GM12878 (cell line): ENCODE data around the gene UNC5B. TPM values are rescaled to one million over a fixed set of nuclear protein-coding genes. Genes with fewer than 3 reads are reported as not detected.

Experiments used
- ATAC-seq: fragments of 200-7000 bp; cut with Tn5 transposase; 3 replicates; pipeline ENCODE4 v1.9.1; 2020; ENCODE audit warnings: mild to moderate bottlenecking, moderate library complexity
- BruUV-seq: library from RNA; stranded (reverse); fragments of 400-500 nt; replicated peaks from 2 replicates; lab custom pipeline; 2021; lab: Mats Ljungman, UMichigan
- CTCF ChIA-PET: fragments of 300-600 bp; sonication (Branson Sonifier 250); formaldehyde crosslinking; extraction: SDS; loops from one replicate; lab custom pipeline; 2021; ENCODE audit warnings: inconsistent platforms; lab: Yijun Ruan, JAX
- POLR2A ChIA-PET: fragments of 350-600 bp; formaldehyde crosslinking; extraction: SDS; loops from one replicate; lab custom pipeline; 2021; ENCODE audit warnings: inconsistent platforms; lab: Charles Lee
- RAD21 ChIA-PET: fragments of 300-600 bp; sonication (Branson Sonifier 250); formaldehyde crosslinking; loops from one replicate; lab custom pipeline; 2023; ENCODE audit warnings: antibody characterized with exemption; ENCODE audit not compliant: unreplicated experiment; lab: Charles Lee
- SMC1A ChIA-PET: fragments of 300-600 bp; sonication (Branson Sonifier 250); formaldehyde crosslinking; loops from one replicate; lab custom pipeline; 2023; ENCODE audit not compliant: unreplicated experiment, uncharacterized antibody; lab: Charles Lee
- DNase-seq: peaks from one replicate; pipeline ENCODE4 v3.0.0-alpha.2; 2011; ENCODE audit warnings: low read depth, low spot score
- FAIRE-seq: peaks from 3 replicates; lab custom pipeline; 2011; peaks lifted over from hg19 to GRCh38; lab: Jason Lieb, UNC
- H2AFZ ChIP-seq: 2 replicates; pipeline ENCODE4 v1.6.0; 2011; ENCODE audit warnings: low read depth, low read length, control low read depth; ENCODE audit not compliant: control insufficient read depth
- H3K27ac ChIP-seq: 2 replicates; pipeline ENCODE4 v1.5.1; 2011; ENCODE audit warnings: control low read depth; ENCODE audit not compliant: control insufficient read depth, insufficient read depth
- H3K27me3 ChIP-seq, 2 experiments: replicated peaks in 1 of 2; 2 replicates each; pipeline versions ENCODE4 v1.6.0 to v1.6.1; 2011; ENCODE audit warnings: low read length in 1 of 2; ENCODE audit not compliant: control insufficient read depth in 2 of 2, insufficient read depth in 2 of 2
- H3K36me3 ChIP-seq, 2 experiments: 2 replicates each; pipeline ENCODE4 v1.5.1; 2011; ENCODE audit warnings: low read length in 1 of 2; ENCODE audit not compliant: control insufficient read depth in 2 of 2, insufficient read depth in 2 of 2
- H3K4me1 ChIP-seq: 2 replicates; pipeline ENCODE4 v1.6.1; 2011; ENCODE audit warnings: mild to moderate bottlenecking, low read length, moderate library complexity, mixed read lengths; ENCODE audit not compliant: control insufficient read depth, insufficient read depth
- H3K4me2 ChIP-seq: 2 replicates; pipeline ENCODE4 v1.6.0; 2011; ENCODE audit warnings: control low read depth; ENCODE audit not compliant: control insufficient read depth, insufficient read depth
- H3K4me3 ChIP-seq: fragments of 200-600 bp; sonication (generic); 2 replicates; pipeline ENCODE4 v1.5.1; 2016
- H3K79me2 ChIP-seq: 2 replicates; pipeline ENCODE4 v1.6.0; 2011; ENCODE audit warnings: low read length; ENCODE audit not compliant: control insufficient read depth, insufficient read depth
- H3K9ac ChIP-seq: 2 replicates; pipeline ENCODE4 v1.8.0; 2011; ENCODE audit warnings: low read length, control low read depth, mixed read lengths; ENCODE audit not compliant: control insufficient read depth, insufficient read depth
- H3K9me3 ChIP-seq: replicated peaks from 3 replicates; pipeline ENCODE4 v1.5.1; 2011; ENCODE audit warnings: mild to moderate bottlenecking, low read length; ENCODE audit not compliant: control insufficient read depth, insufficient read depth
- H4K20me1 ChIP-seq: 2 replicates; pipeline ENCODE4 v1.6.0; 2011; ENCODE audit not compliant: control insufficient read depth, insufficient read depth
- BACH1 ChIP-seq: fragments of 450-650 bp; IDR thresholded peaks from 2 replicates; pipeline ENCODE4 v1.6.1; 2017; ENCODE audit warnings: mild to moderate bottlenecking, borderline replicate concordance
- HCFC1 ChIP-seq: fragments of 150-350 bp; IDR thresholded peaks from 2 replicates; pipeline ENCODE4 v1.6.1; 2014; ENCODE audit warnings: low read length
- WRNIP1 ChIP-seq: IDR thresholded peaks from 2 replicates; pipeline ENCODE4 v1.6.1; 2011; ENCODE audit warnings: low read depth, low read length, improper control_type of control experiment, borderline replicate concordance
- ZNF687 ChIP-seq: fragments of 450-650 bp; IDR thresholded peaks from 2 replicates; pipeline ENCODE4 v1.6.1; 2017; ENCODE audit warnings: mild to moderate bottlenecking, moderate library complexity
- WGBS: methylation state at CpG from one replicate; pipeline ENCODE4 v1.1.6; 2016; ENCODE audit warnings: low lambda C conversion rate; ENCODE audit not compliant: insufficient replicate concordance, insufficient coverage; ENCODE audit errors: missing lambda C conversion rate; 5-methylcytosine and 5-hydroxymethylcytosine counted together
- in situ Hi-C: fragments of 300-500 bp; cut with MboI; formaldehyde crosslinking; loops from 9 replicates; pipeline ENCODE4 v1.14.3; 2018; ENCODE audit warnings: mixed read lengths
- intact Hi-C: fragments of 100-400 bp; cut with micrococcal nuclease; formaldehyde crosslinking; loops from one replicate; pipeline ENCODE4 v1.14.2; 2022; ENCODE audit not compliant: unreplicated experiment
- polyA plus RNA-seq, 11 experiments: library from polyadenylated mRNA; depleted of rRNA in 4 of 11; unstranded in 6 of 11; stranded (reverse) in 5 of 11; fragments of >200 nt; fragmentation: Nextera tagmentation in 4 of 11; fragmentation: Illumina TruSeq in 1 of 11; extraction: Ambion mirVana in 4 of 11; extraction: Trizol in 1 of 11; gene quantifications; 1 replicate in 1 of 11; 2 replicates in 10 of 11; pipeline versions ENCODE4 v1.2.1 to v1.2.3, GENCODE V29; 2011 to 2016; ENCODE audit warnings: inconsistent platforms in 2 of 11, missing spikeins in 2 of 11, low read depth in 1 of 11
- total RNA-seq, 4 experiments: library from RNA; depleted of rRNA in 3 of 4; stranded (reverse); fragments of >200 nt in 3 of 4; fragmentation: Illumina TruSeq in 1 of 4; extraction: Trizol in 1 of 4; gene quantifications; 2 replicates each; pipeline versions ENCODE4 v1.2.1 to v1.2.3, GENCODE V29; 2013 to 2021

The UNC5B gene
- total and polyA plus RNA-seq, 10 of the 15 experiments (the other 5 are each of a cell fraction or from before 2014, with no cell fraction given), result 0.03 to 0.08 TPM; not detected in 8

DNA sequence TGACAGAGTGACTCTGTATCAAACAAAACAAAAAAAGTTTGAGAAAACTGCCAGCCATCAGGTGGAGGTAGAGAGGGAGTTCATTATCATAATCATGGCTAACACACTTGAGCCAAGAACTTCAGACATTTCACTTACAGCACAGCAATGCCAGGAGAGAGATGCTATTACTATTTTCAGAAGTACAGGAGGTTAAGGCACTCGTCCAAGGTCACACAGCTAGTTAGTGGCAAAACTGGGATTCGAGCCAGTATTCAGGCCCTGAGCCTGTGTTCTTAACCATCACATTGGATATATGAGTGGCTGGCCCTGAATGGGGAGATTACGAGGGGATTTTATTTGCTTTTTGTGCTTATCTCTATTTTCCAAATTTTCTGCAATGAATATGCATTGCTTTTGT lies 24.8 kb upstream of the UNC5B start:
- TF ChIP-seq ZNF687 (no peak), WRNIP1 (no peak), BACH1 (no peak), HCFC1 (no peak)
- no peak for ATAC-seq
- CTCF ChIA-PET, result no interaction called here

More for the DNA sequence above, 24.8 kb upstream of the UNC5B start:
- peaks cover 0 to 2% of the 10 kb centered on the region in 2 experiments; a peak in 3 of 4 replicates for H3K27me3 ChIP-seq
- no TSS peak for BruUV-seq
- 0% methylated on average over 3 of the region's 3 CpGs for WGBS
- no peak overlapping the region for H3K9ac ChIP-seq
- no peaks in the 10 kb centered on the region for H3K9me3 ChIP-seq
- H3K4me2 ChIP-seq, result no peak overlapping the region
- POLR2A ChIA-PET, result no interaction called here
- no peak overlapping the region for H3K4me3 ChIP-seq
- no peaks in the 10 kb centered on the region for H3K79me2 ChIP-seq
- H3K36me3 ChIP-seq, result no peaks in the 10 kb centered on the region
- RAD21 ChIA-PET, result no interaction called here
- FAIRE-seq (no peak), DNase-seq (no peak)
- in situ Hi-C loops (no loop called here), intact Hi-C loops (no loop called here)
- no peaks in the 10 kb centered on the region for H4K20me1 ChIP-seq
- H3K4me1 ChIP-seq, result no peaks in the 10 kb centered on the region
- H2AFZ ChIP-seq, result no peak overlapping the region
- SMC1A ChIA-PET, result no interaction called here
- H3K27ac ChIP-seq, result no peak overlapping the region
